ENCODE measurements around the gene PRR33.

Gene PRR33

GRCh38 chr11:1863352-1864216, 28.1 kb downstream of the PRR33 start:
- Histone ChIP-seq H3K4me1 (ENCODE audit: insufficient read depth, low read length) (peaks cover 12% of the 10 kb centered on the region; the same call in 1 of the 2 replicates), H3K9ac (ENCODE audit: low read depth, low read length) (no peak overlapping the region), H3K9me3 (ENCODE audit: control insufficient read depth, insufficient read depth, low read length) (no peaks in the 10 kb centered on the region), H3K36me3 (ENCODE audit: insufficient read depth, low read length) (no peaks in the 10 kb centered on the region)

DNA sequence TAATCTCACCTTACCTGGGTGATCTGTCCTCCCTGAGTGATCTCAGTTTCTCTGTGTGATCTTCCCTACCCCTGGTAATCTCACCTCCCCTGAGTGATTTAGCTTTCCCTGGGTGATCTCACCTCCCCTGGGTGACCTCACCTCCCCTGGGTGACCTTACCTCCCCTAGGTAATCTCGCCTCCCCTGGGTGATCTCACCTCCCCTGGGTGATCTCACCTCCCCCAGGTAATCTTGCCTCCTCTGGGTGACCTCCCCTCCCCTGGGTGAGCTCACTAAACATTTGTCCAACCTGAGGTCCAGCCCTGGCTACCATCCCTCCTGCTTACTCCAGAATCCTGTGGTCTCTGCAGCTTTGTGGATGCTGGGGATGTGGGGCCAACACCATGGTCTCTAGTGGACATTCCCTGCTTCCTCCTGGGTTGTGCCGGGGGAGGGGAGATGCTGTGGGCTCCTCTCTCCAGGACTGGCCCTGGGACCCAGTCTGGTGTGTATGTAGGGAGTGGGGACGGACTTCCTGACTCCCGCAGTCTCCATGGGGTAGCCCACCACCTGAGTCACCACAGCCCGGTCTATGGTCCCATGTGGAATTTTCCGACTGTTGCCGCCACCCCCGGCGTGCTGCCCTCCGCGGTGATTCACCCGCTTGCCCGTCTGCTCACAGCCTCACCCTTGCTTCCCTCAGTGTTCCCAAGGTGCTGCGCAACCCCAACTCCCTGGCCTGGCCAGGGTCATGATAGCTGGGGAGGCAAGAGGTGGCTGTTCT, 28.9 kb downstream of the PRR33 start:
- Histone ChIP-seq H3K4me1 (ENCODE audit: insufficient read depth, low read length) (peaks cover 12% of the 10 kb centered on the region; the same call in 1 of the 2 replicates), H3K9me3 (ENCODE audit: control insufficient read depth, insufficient read depth, low read length) (no peaks in the 10 kb centered on the region), H3K9ac (ENCODE audit: low read depth, low read length) (no peak overlapping the region), H3K36me3 (ENCODE audit: insufficient read depth, low read length) (no peaks in the 10 kb centered on the region)

DNA sequence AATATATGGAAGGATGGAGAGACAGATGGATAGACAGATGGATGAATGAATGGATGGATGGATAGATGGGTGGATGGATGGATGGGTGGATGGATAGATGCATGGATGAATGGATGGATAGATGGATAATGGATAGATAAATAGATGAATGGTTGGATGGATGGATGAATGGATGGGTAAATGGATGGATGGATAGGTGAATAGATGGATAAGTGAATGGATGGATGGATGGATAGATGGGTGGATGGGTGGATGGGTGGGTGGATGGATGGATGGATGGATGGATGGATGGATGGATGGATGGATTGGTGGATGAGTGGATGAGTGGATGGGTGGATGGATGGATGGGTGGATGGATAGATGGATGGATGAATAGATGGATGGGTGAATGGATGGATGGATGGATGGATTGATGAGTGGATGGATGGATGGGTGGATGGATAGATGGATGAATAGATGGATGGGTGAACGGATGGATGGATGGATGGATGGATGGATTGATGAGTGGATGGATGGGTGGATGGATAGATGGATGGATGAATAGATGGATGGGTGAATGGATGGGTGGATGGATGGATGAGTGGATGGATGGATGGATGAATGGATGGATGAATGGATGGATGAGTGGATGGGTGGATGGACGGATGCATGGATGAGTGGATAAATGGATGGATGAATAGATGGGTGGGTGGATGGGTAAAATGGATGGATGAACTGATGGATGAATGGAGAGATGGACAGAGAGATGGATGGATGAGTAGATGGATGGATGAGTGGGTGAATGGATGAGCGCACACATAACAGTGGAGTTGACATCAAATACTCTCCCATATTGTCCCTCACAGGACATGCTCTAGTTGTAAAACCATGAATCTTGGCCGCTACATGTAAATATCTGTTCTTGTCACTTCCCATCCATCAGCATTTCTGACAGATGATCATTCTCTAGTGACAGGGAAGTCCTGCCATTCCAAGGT, 30.0 kb downstream of the PRR33 start:
- H3K9ac ChIP-seq (ENCODE audit: low read depth, low read length): no peak overlapping the region
- H3K36me3 ChIP-seq (ENCODE audit: insufficient read depth, low read length): no peaks in the 10 kb centered on the region
- peaks cover 12% of the 10 kb centered on the region; the same call in 1 of the 2 replicates for H3K4me1 ChIP-seq (ENCODE audit: insufficient read depth, low read length)
- no peaks in the 10 kb centered on the region for H3K9me3 ChIP-seq (ENCODE audit: control insufficient read depth, insufficient read depth, low read length)

GRCh38 chr11:1860108-1860507, 31.6 kb downstream of the PRR33 start:
- H3K4me1 ChIP-seq (ENCODE audit: insufficient read depth, low read length): peaks cover 12% of the 10 kb centered on the region; the same call in 1 of the 2 replicates
- H3K36me3 ChIP-seq (ENCODE audit: insufficient read depth, low read length): no peaks in the 10 kb centered on the region
- H3K9ac ChIP-seq (ENCODE audit: low read depth, low read length): no peak overlapping the region

DNA sequence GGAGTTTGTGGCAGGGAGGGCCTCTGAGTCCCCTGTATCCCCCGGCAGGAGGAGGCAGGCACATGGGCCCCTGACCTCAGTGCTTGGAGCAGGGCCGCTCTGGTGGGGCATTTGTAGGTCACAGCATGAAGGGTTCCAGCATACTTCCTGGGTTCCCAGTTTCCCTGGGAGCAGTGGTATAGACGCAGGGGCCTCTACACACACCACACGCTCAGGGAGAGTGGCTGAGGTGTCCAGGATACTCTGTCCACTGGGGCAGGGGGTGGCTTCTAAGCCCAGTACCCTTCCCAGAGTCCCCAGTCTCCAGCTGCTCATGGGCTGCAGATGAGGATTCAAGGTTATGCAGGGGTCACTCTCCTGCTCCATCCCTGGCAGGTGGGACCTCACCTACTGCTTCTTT, 32.7 kb downstream of the PRR33 start:
- H3K9ac ChIP-seq (ENCODE audit: low read depth, low read length): no peak overlapping the region
- peaks cover 6% of the 10 kb centered on the region; the same call in 1 of the 2 replicates for H3K4me1 ChIP-seq (ENCODE audit: insufficient read depth, low read length)
- H3K36me3 ChIP-seq (ENCODE audit: insufficient read depth, low read length): no peaks in the 10 kb centered on the region
- no peaks in the 10 kb centered on the region for H3K9me3 ChIP-seq (ENCODE audit: control insufficient read depth, insufficient read depth, low read length)

More at GRCh38 chr11:1860108-1860507, 31.6 kb downstream of the PRR33 start:
- H3K9me3 ChIP-seq (ENCODE audit: control insufficient read depth, insufficient read depth, low read length): no peaks in the 10 kb centered on the region

GRCh38 chr11:1858576-1858975, 33.1 kb downstream of the PRR33 start:
- H3K4me1 ChIP-seq (ENCODE audit: insufficient read depth, low read length): peaks cover 5% of the 10 kb centered on the region; the same call in 1 of the 2 replicates

GRCh38 chr11:1858154-1858553, 33.5 kb downstream of the PRR33 start:
- H3K9ac ChIP-seq (ENCODE audit: low read depth, low read length): no peak overlapping the region
- H3K9me3 ChIP-seq (ENCODE audit: control insufficient read depth, insufficient read depth, low read length): no peaks in the 10 kb centered on the region
- H3K4me1 ChIP-seq (ENCODE audit: insufficient read depth, low read length): peaks cover 2% of the 10 kb centered on the region; the same call in 1 of the 2 replicates
- no peaks in the 10 kb centered on the region for H3K36me3 ChIP-seq (ENCODE audit: insufficient read depth, low read length)

More at GRCh38 chr11:1858576-1858975, 33.1 kb downstream of the PRR33 start:
- no peak overlapping the region for H3K9ac ChIP-seq (ENCODE audit: low read depth, low read length)
- H3K9me3 ChIP-seq (ENCODE audit: control insufficient read depth, insufficient read depth, low read length): no peaks in the 10 kb centered on the region
- H3K36me3 ChIP-seq (ENCODE audit: insufficient read depth, low read length): no peaks in the 10 kb centered on the region

DNA sequence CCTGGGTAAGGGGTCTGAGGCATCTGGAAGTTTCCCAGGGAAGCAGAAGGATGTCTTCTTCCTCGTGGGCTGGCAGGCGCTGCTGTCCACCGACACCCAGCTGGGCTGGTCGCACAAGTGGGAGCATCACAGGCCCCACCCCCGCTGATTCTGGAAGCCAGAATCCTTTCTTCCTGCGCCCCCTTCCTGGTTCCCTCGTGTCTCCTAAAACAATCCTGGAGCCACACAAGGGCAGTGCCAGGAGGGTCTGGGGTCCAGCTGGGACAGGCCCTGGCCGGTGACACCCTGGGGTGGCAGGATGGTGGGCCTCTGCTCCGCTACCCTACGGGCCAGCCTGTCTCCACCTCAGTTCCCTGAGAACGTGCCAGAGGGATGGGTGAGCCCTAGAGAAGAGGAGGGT, 34.6 kb downstream of the PRR33 start:
- Histone ChIP-seq H3K36me3 (ENCODE audit: insufficient read depth, low read length) (no peaks in the 10 kb centered on the region), H3K4me1 (ENCODE audit: insufficient read depth, low read length) (no peaks in the 10 kb centered on the region), H3K9ac (ENCODE audit: low read depth, low read length) (no peak overlapping the region), H3K9me3 (ENCODE audit: control insufficient read depth, insufficient read depth, low read length) (no peaks in the 10 kb centered on the region)

DNA sequence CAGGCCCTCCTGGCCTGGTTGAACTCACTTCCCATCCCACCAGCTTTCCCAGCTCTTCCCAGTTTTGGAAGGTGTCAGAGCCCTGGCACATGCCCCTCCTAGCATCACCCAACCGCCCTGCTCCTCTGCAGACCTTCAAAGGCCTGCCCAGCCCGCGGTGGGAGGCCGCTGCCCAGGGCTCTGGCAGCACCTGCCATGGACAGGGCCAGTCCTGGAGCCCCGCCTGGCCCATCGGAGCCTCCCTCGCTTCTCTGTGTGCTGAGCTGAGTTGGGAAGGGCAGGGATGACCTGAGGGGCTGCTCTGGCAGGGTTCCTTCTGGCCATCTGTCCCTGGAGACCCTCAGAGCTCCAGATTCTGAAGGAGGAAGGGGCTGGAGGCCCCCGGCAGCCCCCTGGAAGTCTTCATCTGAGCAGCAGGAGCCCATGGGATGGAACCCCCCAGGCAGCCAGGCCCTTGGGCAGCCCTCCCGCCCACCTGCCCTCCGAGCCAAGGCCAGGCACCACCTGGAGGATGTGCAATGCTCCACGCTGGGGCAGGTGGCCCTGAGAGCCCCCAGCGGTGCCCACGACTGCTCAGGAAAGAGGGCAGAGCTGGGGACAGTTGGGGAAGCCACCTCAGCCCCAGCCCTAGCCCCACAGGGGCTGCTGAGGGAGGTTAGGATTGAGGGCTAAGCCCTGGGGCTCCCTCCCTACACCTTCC, 35.2 kb downstream of the PRR33 start:
- no peak overlapping the region for H3K9ac ChIP-seq (ENCODE audit: low read depth, low read length)
- no peaks in the 10 kb centered on the region for H3K36me3 ChIP-seq (ENCODE audit: insufficient read depth, low read length)
- H3K4me1 ChIP-seq (ENCODE audit: insufficient read depth, low read length): no peaks in the 10 kb centered on the region
- H3K9me3 ChIP-seq (ENCODE audit: control insufficient read depth, insufficient read depth, low read length): no peaks in the 10 kb centered on the region

GRCh38 chr11:1855886-1856265, 35.8 kb downstream of the PRR33 start:
- H3K36me3 ChIP-seq (ENCODE audit: insufficient read depth, low read length): no peaks in the 10 kb centered on the region
- H3K9me3 ChIP-seq (ENCODE audit: control insufficient read depth, insufficient read depth, low read length): no peaks in the 10 kb centered on the region
- H3K4me1 ChIP-seq (ENCODE audit: insufficient read depth, low read length): no peaks in the 10 kb centered on the region
- H3K9ac ChIP-seq (ENCODE audit: low read depth, low read length): no peak overlapping the region

GRCh38 chr11:1854949-1855885, 36.5 kb downstream of the PRR33 start:
- Histone ChIP-seq H3K9ac (ENCODE audit: low read depth, low read length) (no peak overlapping the region), H3K36me3 (ENCODE audit: insufficient read depth, low read length) (no peaks in the 10 kb centered on the region), H3K4me1 (ENCODE audit: insufficient read depth, low read length) (no peaks in the 10 kb centered on the region), H3K9me3 (ENCODE audit: control insufficient read depth, insufficient read depth, low read length) (no peaks in the 10 kb centered on the region)

- Histone ChIP-seq H3K4me1 (ENCODE audit: insufficient read depth, low read length) (no peaks in the 10 kb centered on the region), H3K9ac (ENCODE audit: low read depth, low read length) (no peak overlapping the region), H3K9me3 (ENCODE audit: control insufficient read depth, insufficient read depth, low read length) (no peaks in the 10 kb centered on the region), H3K36me3 (ENCODE audit: insufficient read depth, low read length) (no peaks in the 10 kb centered on the region)
Observed at GRCh38 chr11:1854132-1854948, 37.4 kb downstream of the PRR33 start.
